Measurements from ENCODE around the gene SSH2. TPM values are rescaled to one million over a fixed set of nuclear protein-coding genes. Genes with fewer than 3 reads are reported as not detected.

SSH2 gene
- total RNA-seq, 1 experiment from 2014 or later = 14.6 TPM

GRCh38 chr17:29582254-29582765 is 347.7 kb downstream of the SSH2 start:
- Histone ChIP-seq H2BK15ac (ENCODE audit: low read depth, low read length) (no peak overlapping the region), H2AFZ (ENCODE audit: low read length) (no peak overlapping the region), H2BK20ac (ENCODE audit: low read depth, low read length, poor library complexity, severe bottlenecking) (no peak overlapping the region), H3K4ac (ENCODE audit: low read depth, low read length) (no peak overlapping the region), H4K20me1 (ENCODE audit: control insufficient read depth, insufficient read depth, insufficient read length) (no peaks in the 10 kb centered on the region), H2AK5ac (ENCODE audit: insufficient read length, low read length) (no peak overlapping the region), H3T11ph (ENCODE audit: low read length) (no peak overlapping the region), H3K27me3 (ENCODE audit: insufficient read depth, low read length) (no peaks in the 10 kb centered on the region), H3K14ac (ENCODE audit: insufficient read depth, low read length) (no peak overlapping the region; the same call in 1 of the 2 replicates), H3K56ac (ENCODE audit: insufficient read length, low read depth, low read length) (no peak overlapping the region), H3K27ac (ENCODE audit: insufficient read length, low read depth, low read length) (no peak overlapping the region), H3K23ac (ENCODE audit: insufficient read length, low read depth, low read length) (no peak overlapping the region), H3K4me2 (ENCODE audit: insufficient read depth, insufficient read length, low read length) (no peak overlapping the region), H4K5ac (ENCODE audit: insufficient read length, low read depth, low read length) (no peak overlapping the region), H2BK120ac (ENCODE audit: low read depth, low read length, poor library complexity, severe bottlenecking) (no peak overlapping the region), H3K79me2 (ENCODE audit: insufficient read depth, low read length) (peaks cover 10% of the 10 kb centered on the region; the same call in 1 of the 2 replicates), H3K18ac (ENCODE audit: insufficient read length, low read depth, low read length) (no peak overlapping the region), H3K4me1 (ENCODE audit: insufficient read depth, low read length) (peaks cover 12% of the 10 kb centered on the region; the same call in 1 of the 2 replicates), H2BK12ac (ENCODE audit: insufficient read length, low read depth, low read length) (no peak overlapping the region), H3K9me3 (ENCODE audit: control insufficient read depth, low read depth, low read length) (no peaks in the 10 kb centered on the region), H3K9ac (ENCODE audit: extremely low read depth, insufficient read length, low read length) (no peak overlapping the region), H3K79me1 (ENCODE audit: insufficient read depth, low read depth, low read length, poor library complexity, severe bottlenecking) (peaks cover 4% of the 10 kb centered on the region), H4K91ac (ENCODE audit: insufficient read length, low read depth, low read length) (no peak overlapping the region), H4K8ac (replicated peaks; ENCODE audit: insufficient read length, low read depth, low read length) (no peak overlapping the region), H3K23me2 (ENCODE audit: insufficient read length, low read depth, low read length, poor library complexity, severe bottlenecking) (no peaks in the 10 kb centered on the region), H2BK5ac (ENCODE audit: insufficient read length, low read length) (no peak overlapping the region)
- no peak for DNase-seq
- Mint-ChIP-seq H3K27ac (no peak overlapping the region), H3K4me1 (peaks cover 17 to 34% of the 10 kb centered on the region in 2 experiments), H3K4me3 (no peak overlapping the region; a peak in 1 of 5 replicates), H3K36me3 (ENCODE audit: insufficient read depth in 1 of 3, low read depth in 3 of 3) (peaks cover 20 to 57% (median 47%) of the 10 kb centered on the region in 3 experiments), H3K27me3 (ENCODE audit: low read depth) (no peaks in the 10 kb centered on the region), H3K9me3 (no peaks in the 10 kb centered on the region)
- TF ChIP-seq CTCF (conservative IDR thresholded peaks at IDR 0.05) = no peak
- no CpG with 5 or more reads among the region's 10 CpGs for WGBS (ENCODE audit: extremely low coverage, insufficient read length, low lambda C conversion rate)

All from H9 (cell line).